GM12878 (cell line): ENCODE results near the gene CIB4. TPM values are rescaled to one million over a fixed set of nuclear protein-coding genes. Genes with fewer than 3 reads are reported as not detected.

Experiments used
- ATAC-seq: fragments of 200-7000 bp; cut with Tn5 transposase; 3 replicates; pipeline ENCODE4 v1.9.1; 2020; ENCODE audit warnings: mild to moderate bottlenecking, moderate library complexity
- BruUV-seq: library from RNA; stranded (reverse); fragments of 400-500 nt; replicated peaks from 2 replicates; lab custom pipeline; 2021; lab: Mats Ljungman, UMichigan
- CTCF ChIA-PET: fragments of 300-600 bp; sonication (Branson Sonifier 250); formaldehyde crosslinking; extraction: SDS; loops from one replicate; lab custom pipeline; 2021; ENCODE audit warnings: inconsistent platforms; lab: Yijun Ruan, JAX
- POLR2A ChIA-PET: fragments of 350-600 bp; formaldehyde crosslinking; extraction: SDS; loops from one replicate; lab custom pipeline; 2021; ENCODE audit warnings: inconsistent platforms; lab: Charles Lee
- RAD21 ChIA-PET: fragments of 300-600 bp; sonication (Branson Sonifier 250); formaldehyde crosslinking; loops from one replicate; lab custom pipeline; 2023; ENCODE audit warnings: antibody characterized with exemption; ENCODE audit not compliant: unreplicated experiment; lab: Charles Lee
- SMC1A ChIA-PET: fragments of 300-600 bp; sonication (Branson Sonifier 250); formaldehyde crosslinking; loops from one replicate; lab custom pipeline; 2023; ENCODE audit not compliant: unreplicated experiment, uncharacterized antibody; lab: Charles Lee
- DNase-seq: peaks from one replicate; pipeline ENCODE4 v3.0.0-alpha.2; 2011; ENCODE audit warnings: low read depth, low spot score
- FAIRE-seq: peaks from 3 replicates; lab custom pipeline; 2011; peaks lifted over from hg19 to GRCh38; lab: Jason Lieb, UNC
- H2AFZ ChIP-seq: 2 replicates; pipeline ENCODE4 v1.6.0; 2011; ENCODE audit warnings: low read depth, low read length, control low read depth; ENCODE audit not compliant: control insufficient read depth
- H3K27ac ChIP-seq: 2 replicates; pipeline ENCODE4 v1.5.1; 2011; ENCODE audit warnings: control low read depth; ENCODE audit not compliant: control insufficient read depth, insufficient read depth
- H3K27me3 ChIP-seq, 2 experiments: replicated peaks in 1 of 2; 2 replicates each; pipeline versions ENCODE4 v1.6.0 to v1.6.1; 2011; ENCODE audit warnings: low read length in 1 of 2; ENCODE audit not compliant: control insufficient read depth in 2 of 2, insufficient read depth in 2 of 2
- H3K36me3 ChIP-seq, 2 experiments: 2 replicates each; pipeline ENCODE4 v1.5.1; 2011; ENCODE audit warnings: low read length in 1 of 2; ENCODE audit not compliant: control insufficient read depth in 2 of 2, insufficient read depth in 2 of 2
- H3K4me1 ChIP-seq: 2 replicates; pipeline ENCODE4 v1.6.1; 2011; ENCODE audit warnings: mild to moderate bottlenecking, low read length, moderate library complexity, mixed read lengths; ENCODE audit not compliant: control insufficient read depth, insufficient read depth
- H3K4me2 ChIP-seq: 2 replicates; pipeline ENCODE4 v1.6.0; 2011; ENCODE audit warnings: control low read depth; ENCODE audit not compliant: control insufficient read depth, insufficient read depth
- H3K4me3 ChIP-seq: fragments of 200-600 bp; sonication (generic); 2 replicates; pipeline ENCODE4 v1.5.1; 2016
- H3K79me2 ChIP-seq: 2 replicates; pipeline ENCODE4 v1.6.0; 2011; ENCODE audit warnings: low read length; ENCODE audit not compliant: control insufficient read depth, insufficient read depth
- H3K9ac ChIP-seq: 2 replicates; pipeline ENCODE4 v1.8.0; 2011; ENCODE audit warnings: low read length, control low read depth, mixed read lengths; ENCODE audit not compliant: control insufficient read depth, insufficient read depth
- H3K9me3 ChIP-seq: replicated peaks from 3 replicates; pipeline ENCODE4 v1.5.1; 2011; ENCODE audit warnings: mild to moderate bottlenecking, low read length; ENCODE audit not compliant: control insufficient read depth, insufficient read depth
- H4K20me1 ChIP-seq: 2 replicates; pipeline ENCODE4 v1.6.0; 2011; ENCODE audit not compliant: control insufficient read depth, insufficient read depth
- ATF7 ChIP-seq: fragments of 450-650 bp; IDR thresholded peaks from 2 replicates; pipeline ENCODE4 v1.6.1; 2016; ENCODE audit warnings: low read depth, mild to moderate bottlenecking
- CHD2 ChIP-seq: IDR thresholded peaks from 2 replicates; pipeline ENCODE4 v1.6.1; 2011; ENCODE audit warnings: low read depth, low read length, improper control_type of control experiment, borderline replicate concordance
- FOXM1 ChIP-seq: IDR thresholded peaks from 2 replicates; pipeline ENCODE4 v1.6.1; 2012; ENCODE audit warnings: low read depth, mild to moderate bottlenecking, inconsistent platforms, low read length, moderate library complexity
- MXI1 ChIP-seq: fragments of 150-350 bp; IDR thresholded peaks from 2 replicates; pipeline ENCODE4 v1.6.1; 2011; ENCODE audit warnings: low read depth, mild to moderate bottlenecking, inconsistent platforms, low read length, improper control_type of control experiment
- NR2F1 ChIP-seq: fragments of 450-650 bp; conservative IDR thresholded peaks from 2 replicates; pipeline ENCODE4 v1.6.1; 2017; ENCODE audit warnings: mild to moderate bottlenecking
- PAX5 ChIP-seq: IDR thresholded peaks from 2 replicates; pipeline ENCODE4 v1.6.1; 2011; ENCODE audit warnings: low read depth, low read length, borderline replicate concordance
- RB1 ChIP-seq: fragments of 450-650 bp; formaldehyde crosslinking; IDR thresholded peaks from 2 replicates; pipeline ENCODE4 v1.6.1; 2017; ENCODE audit warnings: mild to moderate bottlenecking, borderline replicate concordance
- RCOR1 ChIP-seq: conservative IDR thresholded peaks from 2 replicates; pipeline ENCODE4 v1.6.1; 2012; ENCODE audit warnings: low read depth, low read length, improper control_type of control experiment
- TARDBP ChIP-seq: IDR thresholded peaks from 2 replicates; pipeline ENCODE4 v1.6.1; 2016; ENCODE audit warnings: borderline replicate concordance
- TCF12 ChIP-seq: IDR thresholded peaks from 2 replicates; pipeline ENCODE4 v1.6.1; 2011; ENCODE audit warnings: low read depth, mild to moderate bottlenecking, low read length
- WGBS: methylation state at CpG from one replicate; pipeline ENCODE4 v1.1.6; 2016; ENCODE audit warnings: low lambda C conversion rate; ENCODE audit not compliant: insufficient replicate concordance, insufficient coverage; ENCODE audit errors: missing lambda C conversion rate; 5-methylcytosine and 5-hydroxymethylcytosine counted together
- in situ Hi-C: fragments of 300-500 bp; cut with MboI; formaldehyde crosslinking; loops from 9 replicates; pipeline ENCODE4 v1.14.3; 2018; ENCODE audit warnings: mixed read lengths
- intact Hi-C: fragments of 100-400 bp; cut with micrococcal nuclease; formaldehyde crosslinking; loops from one replicate; pipeline ENCODE4 v1.14.2; 2022; ENCODE audit not compliant: unreplicated experiment
- polyA plus RNA-seq, 11 experiments: library from polyadenylated mRNA; depleted of rRNA in 4 of 11; unstranded in 6 of 11; stranded (reverse) in 5 of 11; fragments of >200 nt; fragmentation: Nextera tagmentation in 4 of 11; fragmentation: Illumina TruSeq in 1 of 11; extraction: Ambion mirVana in 4 of 11; extraction: Trizol in 1 of 11; gene quantifications; 1 replicate in 1 of 11; 2 replicates in 10 of 11; pipeline versions ENCODE4 v1.2.1 to v1.2.3, GENCODE V29; 2011 to 2016; ENCODE audit warnings: inconsistent platforms in 2 of 11, missing spikeins in 2 of 11, low read depth in 1 of 11
- total RNA-seq, 4 experiments: library from RNA; depleted of rRNA in 3 of 4; stranded (reverse); fragments of >200 nt in 3 of 4; fragmentation: Illumina TruSeq in 1 of 4; extraction: Trizol in 1 of 4; gene quantifications; 2 replicates each; pipeline versions ENCODE4 v1.2.1 to v1.2.3, GENCODE V29; 2013 to 2021
- TF ChIP-seq, protein P1 (sequence below): IDR thresholded peaks from 2 replicates; pipeline ENCODE4 v1.6.1; 2011; ENCODE audit warnings: mild to moderate bottlenecking, low read depth, low read length, moderate library complexity; ENCODE audit not compliant: insufficient replicate concordance
- TF ChIP-seq, protein P2 (sequence below): IDR thresholded peaks from 2 replicates; pipeline ENCODE4 v1.6.1; 2012; ENCODE audit warnings: low read depth, low read length, improper control_type of control experiment

CIB4 gene
- total and polyA plus RNA-seq, 10 of the 15 experiments (the other 5 are each of a cell fraction or from before 2014, with no cell fraction given): not detected

DNA sequence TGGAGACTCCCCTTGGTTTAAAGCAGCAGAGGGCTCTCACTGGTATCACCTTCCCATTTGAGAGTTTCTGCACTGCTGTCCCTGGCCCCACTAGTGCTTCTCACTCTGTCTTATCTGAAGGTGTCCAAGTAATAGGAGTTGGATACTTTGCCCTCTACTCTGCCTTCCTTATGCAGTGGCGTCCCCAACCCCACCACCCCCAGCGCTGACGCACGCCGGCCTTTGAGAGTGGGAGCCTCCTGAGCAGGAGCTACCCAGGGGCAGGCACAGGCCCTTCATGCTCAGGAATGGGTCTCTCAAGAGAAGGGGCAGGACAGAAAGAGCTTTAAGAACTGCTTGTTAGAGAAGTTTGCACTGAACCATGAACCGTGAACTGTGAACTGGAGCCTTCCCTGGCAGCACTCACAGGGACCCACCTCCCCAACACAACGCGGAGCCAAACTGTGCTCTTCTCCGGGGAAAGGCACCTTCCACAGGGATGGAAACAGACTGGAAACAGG, 3.3 kb downstream of the CIB4 start:
- no peak for ATAC-seq
- RAD21 ChIA-PET: no interaction called here
- no peak for FAIRE-seq
- BruUV-seq: no TSS peak
- Histone ChIP-seq H3K27ac (no peak overlapping the region), H2AFZ (no peak overlapping the region), H3K4me1 (no peaks in the 10 kb centered on the region), H3K79me2 (no peaks in the 10 kb centered on the region), H3K4me3 (no peak overlapping the region), H3K27me3 (peaks cover 0 to 5% of the 10 kb centered on the region in 2 experiments; a peak in 2 of 4 replicates), H3K9ac (no peak overlapping the region), H3K4me2 (no peak overlapping the region), H4K20me1 (no peaks in the 10 kb centered on the region), H3K36me3 (no peaks in the 10 kb centered on the region), H3K9me3 (no peaks in the 10 kb centered on the region)
- WGBS: 30% methylated on average over 9 of the region's 9 CpGs
- in situ Hi-C loops: no loop called here
- intact Hi-C loops: no loop called here
- no peak for DNase-seq
- POLR2A ChIA-PET: interaction anchor here (0.5 kb wide), 1 partner anchor 522 kb away, joined by 3 read pairs; no protein-coding TSS in a partner anchor
- SMC1A ChIA-PET: interaction anchor here (1.0 kb wide), 1 partner anchor 22 kb away, joined by 3 read pairs; no protein-coding TSS in a partner anchor
- TF ChIP-seq FOXM1: no peak
- TF ChIP-seq RB1: no peak
- TF ChIP-seq TARDBP: no peak
- TF ChIP-seq MXI1: no peak
- no peak for TF ChIP-seq PAX5
- no peak for TF ChIP-seq TCF12
- TF ChIP-seq RCOR1: no peak
- TF ChIP-seq ATF7: no peak
- TF ChIP-seq, protein P1, sequence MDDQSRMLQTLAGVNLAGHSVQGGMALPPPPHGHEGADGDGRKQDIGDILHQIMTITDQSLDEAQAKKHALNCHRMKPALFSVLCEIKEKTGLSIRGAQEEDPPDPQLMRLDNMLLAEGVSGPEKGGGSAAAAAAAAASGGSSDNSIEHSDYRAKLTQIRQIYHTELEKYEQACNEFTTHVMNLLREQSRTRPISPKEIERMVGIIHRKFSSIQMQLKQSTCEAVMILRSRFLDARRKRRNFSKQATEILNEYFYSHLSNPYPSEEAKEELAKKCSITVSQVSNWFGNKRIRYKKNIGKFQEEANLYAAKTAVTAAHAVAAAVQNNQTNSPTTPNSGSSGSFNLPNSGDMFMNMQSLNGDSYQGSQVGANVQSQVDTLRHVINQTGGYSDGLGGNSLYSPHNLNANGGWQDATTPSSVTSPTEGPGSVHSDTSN: no peak
- no peak for TF ChIP-seq NR2F1
- no peak for TF ChIP-seq CHD2
- TF ChIP-seq, protein P2, sequence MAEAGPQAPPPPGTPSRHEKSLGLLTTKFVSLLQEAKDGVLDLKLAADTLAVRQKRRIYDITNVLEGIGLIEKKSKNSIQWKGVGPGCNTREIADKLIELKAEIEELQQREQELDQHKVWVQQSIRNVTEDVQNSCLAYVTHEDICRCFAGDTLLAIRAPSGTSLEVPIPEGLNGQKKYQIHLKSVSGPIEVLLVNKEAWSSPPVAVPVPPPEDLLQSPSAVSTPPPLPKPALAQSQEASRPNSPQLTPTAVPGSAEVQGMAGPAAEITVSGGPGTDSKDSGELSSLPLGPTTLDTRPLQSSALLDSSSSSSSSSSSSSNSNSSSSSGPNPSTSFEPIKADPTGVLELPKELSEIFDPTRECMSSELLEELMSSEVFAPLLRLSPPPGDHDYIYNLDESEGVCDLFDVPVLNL: no peak
- CTCF ChIA-PET: no interaction called here
